ENCODE measurements around the gene SLC10A3. TPM values are rescaled to one million over a fixed set of nuclear protein-coding genes. Genes with fewer than 3 reads are reported as not detected.

The SLC10A3 gene
- total RNA-seq, 2 donors from 2014 or later, result 26.7 to 55.5 TPM

DNA sequence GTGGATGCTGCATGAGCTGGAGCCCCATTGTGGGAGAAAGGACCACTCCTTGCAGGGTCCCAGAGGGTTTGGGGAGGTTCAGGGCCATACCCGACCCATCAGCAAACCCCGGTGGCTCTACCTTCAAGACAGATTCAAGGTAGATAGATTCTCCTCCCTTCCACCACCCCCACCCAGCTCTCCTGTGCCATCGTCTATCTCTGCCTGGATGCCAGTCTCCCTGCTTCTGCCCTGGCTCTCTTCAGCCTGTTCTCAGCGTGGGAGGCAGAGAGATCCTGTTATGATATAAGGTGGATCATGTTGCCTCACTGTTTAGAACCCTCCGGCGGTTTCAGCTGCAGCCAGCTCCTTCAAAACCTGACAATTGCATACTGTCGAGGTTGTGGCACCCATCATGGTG is 16.7 kb downstream of the SLC10A3 start:
- TF ChIP-seq, protein P1, sequence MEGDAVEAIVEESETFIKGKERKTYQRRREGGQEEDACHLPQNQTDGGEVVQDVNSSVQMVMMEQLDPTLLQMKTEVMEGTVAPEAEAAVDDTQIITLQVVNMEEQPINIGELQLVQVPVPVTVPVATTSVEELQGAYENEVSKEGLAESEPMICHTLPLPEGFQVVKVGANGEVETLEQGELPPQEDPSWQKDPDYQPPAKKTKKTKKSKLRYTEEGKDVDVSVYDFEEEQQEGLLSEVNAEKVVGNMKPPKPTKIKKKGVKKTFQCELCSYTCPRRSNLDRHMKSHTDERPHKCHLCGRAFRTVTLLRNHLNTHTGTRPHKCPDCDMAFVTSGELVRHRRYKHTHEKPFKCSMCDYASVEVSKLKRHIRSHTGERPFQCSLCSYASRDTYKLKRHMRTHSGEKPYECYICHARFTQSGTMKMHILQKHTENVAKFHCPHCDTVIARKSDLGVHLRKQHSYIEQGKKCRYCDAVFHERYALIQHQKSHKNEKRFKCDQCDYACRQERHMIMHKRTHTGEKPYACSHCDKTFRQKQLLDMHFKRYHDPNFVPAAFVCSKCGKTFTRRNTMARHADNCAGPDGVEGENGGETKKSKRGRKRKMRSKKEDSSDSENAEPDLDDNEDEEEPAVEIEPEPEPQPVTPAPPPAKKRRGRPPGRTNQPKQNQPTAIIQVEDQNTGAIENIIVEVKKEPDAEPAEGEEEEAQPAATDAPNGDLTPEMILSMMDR (IDR thresholded peaks at IDR 0.05), result no peak
- Histone ChIP-seq H3K27ac (no peak overlapping the region), H3K9me3 (no peaks in the 10 kb centered on the region), H3K27me3 (replicated peaks; ENCODE audit: insufficient read depth) (no peaks in the 10 kb centered on the region), H3K36me3 (peaks cover 3% of the 10 kb centered on the region), H3K4me3 (no peak overlapping the region), H3K4me1 (ENCODE audit: control insufficient read depth in 1 of 2, low read depth in 2 of 2) (no peaks in the 10 kb centered on the region)
- ATAC-seq (ENCODE audit: insufficient number of reproducible peaks, low FRiP score, low read depth) (no peak), DNase-seq (ENCODE audit: low spot score) (no peak)

GRCh38 chrX:154472685-154473632 is 17.5 kb downstream of the SLC10A3 start:
- no peak for ATAC-seq (ENCODE audit: insufficient number of reproducible peaks, low FRiP score, low read depth)
- TF ChIP-seq, protein P1 (IDR thresholded peaks at IDR 0.05), result no peak
- H3K27me3 ChIP-seq (replicated peaks; ENCODE audit: insufficient read depth), result no peaks in the 10 kb centered on the region
- no peak for DNase-seq (ENCODE audit: low spot score)
- H3K4me1 ChIP-seq (ENCODE audit: control insufficient read depth in 1 of 2, low read depth in 2 of 2), result no peaks in the 10 kb centered on the region
- peaks cover 3% of the 10 kb centered on the region for H3K36me3 ChIP-seq
- H3K9me3 ChIP-seq, result no peaks in the 10 kb centered on the region
- no peak overlapping the region for H3K4me3 ChIP-seq
- H3K27ac ChIP-seq, result no peak overlapping the region

- no peaks in the 10 kb centered on the region for H3K9me3 ChIP-seq
- no peak overlapping the region for H3K27ac ChIP-seq
- no peak for ATAC-seq (ENCODE audit: insufficient number of reproducible peaks, low FRiP score, low read depth)
- no peaks in the 10 kb centered on the region for H3K27me3 ChIP-seq (replicated peaks; ENCODE audit: insufficient read depth)
- TF ChIP-seq, protein P1 (IDR thresholded peaks at IDR 0.05), result no peak
- no peak for DNase-seq (ENCODE audit: low spot score)
- H3K36me3 ChIP-seq, result peaks cover 3% of the 10 kb centered on the region
- H3K4me1 ChIP-seq (ENCODE audit: control insufficient read depth in 1 of 2, low read depth in 2 of 2), result no peaks in the 10 kb centered on the region
- no peak overlapping the region for H3K4me3 ChIP-seq
Observed at GRCh38 chrX:154471839-154472684, 18.4 kb downstream of the SLC10A3 start.

DNA sequence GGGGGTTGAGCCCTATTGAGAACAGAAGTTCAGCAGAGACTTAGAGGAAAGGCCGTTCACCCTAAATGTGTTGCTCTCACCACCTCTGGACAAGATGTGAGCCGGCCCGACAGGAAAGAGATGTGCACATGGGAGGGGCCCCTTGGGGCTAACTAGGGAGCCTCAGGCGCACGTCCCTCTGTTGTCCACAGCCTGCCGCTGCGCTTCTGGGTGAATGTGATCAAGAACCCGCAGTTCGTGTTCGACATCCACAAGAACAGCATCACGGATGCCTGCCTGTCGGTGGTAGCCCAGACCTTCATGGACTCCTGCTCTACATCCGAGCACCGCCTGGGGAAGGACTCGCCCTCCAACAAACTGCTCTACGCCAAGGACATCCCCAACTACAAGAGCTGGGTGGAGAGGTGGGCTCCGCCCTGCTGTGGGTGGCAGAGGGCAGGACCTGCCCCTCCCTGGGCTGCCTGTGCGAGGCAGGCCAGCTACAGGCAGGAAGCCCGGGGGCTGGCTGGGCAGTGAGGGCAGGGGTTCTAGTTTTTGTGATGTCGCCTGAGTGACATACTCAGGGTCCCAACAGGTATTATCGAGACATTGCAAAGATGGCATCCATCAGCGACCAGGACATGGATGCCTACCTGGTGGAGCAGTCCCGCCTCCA is 19.4 kb downstream of the SLC10A3 start:
- no peak overlapping the region for H3K4me3 ChIP-seq
- TF ChIP-seq, protein P1 (IDR thresholded peaks at IDR 0.05), result no peak
- peaks cover 12% of the 10 kb centered on the region for H3K36me3 ChIP-seq
- DNase-seq (ENCODE audit: low spot score) (no peak), ATAC-seq (ENCODE audit: insufficient number of reproducible peaks, low FRiP score, low read depth) (no peak)
- H3K27me3 ChIP-seq (replicated peaks; ENCODE audit: insufficient read depth), result no peaks in the 10 kb centered on the region
- H3K9me3 ChIP-seq, result no peaks in the 10 kb centered on the region
- H3K27ac ChIP-seq, result no peak overlapping the region
- H3K4me1 ChIP-seq (ENCODE audit: control insufficient read depth in 1 of 2, low read depth in 2 of 2), result no peaks in the 10 kb centered on the region

All from thoracic aorta (tissue), 2 donors.